CD8-positive, alpha-beta memory T cell (primary cell): Measurements from ENCODE around the gene QRICH1. TPM values are rescaled to one million over a fixed set of nuclear protein-coding genes. Genes with fewer than 3 reads are reported as not detected.

Experiments used
- CTCF ChIA-PET: fragments of 350-600 bp; sonication (Branson Sonifier 250); formaldehyde crosslinking; loops from one replicate; lab custom pipeline; 2021; ENCODE audit warnings: antibody characterized with exemption; lab: Charles Lee
- POLR2A ChIA-PET: fragments of 350-600 bp; sonication (Branson Sonifier 250); formaldehyde crosslinking; loops from one replicate; lab custom pipeline; 2021; ENCODE audit warnings: antibody characterized with exemption; lab: Charles Lee
- DNase-seq, 5 donors: peaks; one replicate each; pipeline versions ENCODE4 v3.0.0 to v3.0.0-alpha.2; 2020 to 2022; ENCODE audit warnings: mixed read lengths in 1 of 5
- H3K27ac ChIP-seq: one replicate; pipeline ENCODE4 v1.7.0; 2013; ENCODE audit warnings: low read depth, mild to moderate bottlenecking, low read length, moderate library complexity
- H3K27me3 ChIP-seq: 2 replicates; pipeline ENCODE4 v1.7.0; 2013; ENCODE audit warnings: low read length, mild to moderate bottlenecking; ENCODE audit not compliant: insufficient read depth, poor library complexity, severe bottlenecking
- H3K36me3 ChIP-seq: 2 replicates; pipeline ENCODE4 v1.7.0; 2013; ENCODE audit warnings: mild to moderate bottlenecking, low read length, moderate library complexity; ENCODE audit not compliant: insufficient read depth
- H3K4me1 ChIP-seq: 2 replicates; pipeline ENCODE4 v1.7.0; 2013; ENCODE audit warnings: mild to moderate bottlenecking, low read length, moderate library complexity; ENCODE audit not compliant: insufficient read depth
- H3K4me3 ChIP-seq: 2 replicates; pipeline ENCODE4 v1.7.0; 2013; ENCODE audit warnings: mild to moderate bottlenecking, low read length
- H3K9me3 ChIP-seq: 2 replicates; pipeline ENCODE4 v1.7.0; 2013; ENCODE audit warnings: mild to moderate bottlenecking, low read length
- H3K27ac Mint-ChIP-seq, 8 donors: one replicate each; pipeline ENCODE4 v1.8.0; 2020 to 2021; ENCODE audit warnings: mixed read lengths in 8 of 8, mild to moderate bottlenecking in 6 of 8, inconsistent platforms in 3 of 8, moderate library complexity in 3 of 8
- H3K27me3 Mint-ChIP-seq, 2 donors: one replicate each; pipeline ENCODE4 v1.8.0; 2020 to 2021; ENCODE audit warnings: mixed read lengths in 2 of 2, mild to moderate bottlenecking in 1 of 2, moderate library complexity in 1 of 2
- H3K36me3 Mint-ChIP-seq, 3 donors: one replicate each; pipeline ENCODE4 v1.8.0; 2020 to 2021; ENCODE audit warnings: mixed read lengths in 3 of 3, inconsistent platforms in 1 of 3, mild to moderate bottlenecking in 1 of 3
- H3K4me1 Mint-ChIP-seq, 3 donors: one replicate each; pipeline ENCODE4 v1.8.0; 2020 to 2021; ENCODE audit warnings: mixed read lengths in 3 of 3, inconsistent platforms in 1 of 3, mild to moderate bottlenecking in 1 of 3
- H3K4me3 Mint-ChIP-seq, 7 donors: one replicate each; pipeline ENCODE4 v1.8.0; 2020 to 2021; ENCODE audit warnings: mixed read lengths in 7 of 7, mild to moderate bottlenecking in 6 of 7, moderate library complexity in 4 of 7, inconsistent platforms in 2 of 7
- H3K9me3 Mint-ChIP-seq, 5 donors: one replicate each; pipeline ENCODE4 v1.8.0; 2020 to 2022; ENCODE audit warnings: mixed read lengths in 5 of 5, mild to moderate bottlenecking in 3 of 5, moderate library complexity in 2 of 5, inconsistent platforms in 1 of 5
- polyA plus RNA-seq: library from polyadenylated mRNA; unstranded; fragments of 300-500 nt; fragmentation: Illumina TruSeq; gene quantifications from one replicate; pipeline ENCODE4 v1.2.3, GENCODE V29; 2021
- total RNA-seq, 2 experiments: library from RNA; stranded (reverse); gene quantifications; one replicate each; pipeline ENCODE4 v1.2.3, GENCODE V29; 2021

The QRICH1 gene
- total and polyA plus RNA-seq, 3 experiments from 2014 or later = 30.5 to 134 (median 122) TPM

DNA sequence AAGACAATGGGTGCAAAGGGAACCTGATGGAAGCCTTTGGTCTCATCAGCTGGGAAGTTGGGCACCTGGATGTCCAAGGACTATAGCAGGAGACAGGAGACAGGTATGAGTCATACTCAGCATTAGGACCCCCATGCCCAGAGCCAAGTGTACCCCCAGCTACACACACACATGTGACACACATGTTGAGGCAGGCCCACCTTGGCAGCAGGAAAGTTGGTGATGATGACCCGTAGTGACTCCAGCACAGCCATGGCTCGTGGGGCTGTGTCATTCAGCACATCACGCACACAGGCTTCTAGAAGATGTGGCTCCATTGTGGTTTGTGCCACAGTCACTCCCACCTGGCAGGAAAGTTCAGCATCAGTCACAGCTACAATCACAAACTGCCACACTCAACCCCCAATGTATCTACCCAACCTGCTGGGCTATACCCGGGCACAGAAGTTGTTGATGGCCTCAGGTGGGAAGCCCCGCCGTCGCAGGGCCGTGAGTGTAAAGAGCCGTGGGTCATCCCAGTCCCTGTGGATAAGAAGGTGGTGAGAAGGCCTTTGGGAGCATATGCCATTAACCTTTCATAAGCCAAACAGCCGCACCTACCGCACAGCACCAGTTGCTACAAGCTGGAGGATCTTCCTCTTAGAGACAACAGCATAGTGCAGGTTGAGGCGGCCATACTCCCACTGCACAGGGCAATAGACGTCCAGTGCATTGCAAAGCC is 5.2 kb upstream of the QRICH1 start:
- Histone ChIP-seq H3K27ac (no peak overlapping the region), H3K36me3 (peaks cover 47% of the 10 kb centered on the region), H3K9me3 (no peaks in the 10 kb centered on the region), H3K27me3 (no peaks in the 10 kb centered on the region), H3K4me1 (peaks cover 17% of the 10 kb centered on the region), H3K4me3 (no peak overlapping the region)
- ChIA-PET POLR2A (interaction anchor here (1.3 kb wide), 1 partner anchor 22 kb away, joined by 3 read pairs; the partner anchor contains the start of gene USP19), CTCF (no interaction called here)
- H3K36me3 Mint-ChIP-seq = peaks cover 6 to 68% (median 10%) of the 10 kb centered on the region in 3 donors
- H3K4me1 Mint-ChIP-seq = peaks cover 15 to 20% (median 20%) of the 10 kb centered on the region in 3 donors
- no peak overlapping the region for H3K4me3 Mint-ChIP-seq
- no peak for DNase-seq
- no peaks in the 10 kb centered on the region for H3K27me3 Mint-ChIP-seq
- H3K27ac Mint-ChIP-seq = peak overlapping the region in 3 of 8 donors; percentile 7 to 54 (median 9)
- H3K9me3 Mint-ChIP-seq = no peaks in the 10 kb centered on the region

DNA sequence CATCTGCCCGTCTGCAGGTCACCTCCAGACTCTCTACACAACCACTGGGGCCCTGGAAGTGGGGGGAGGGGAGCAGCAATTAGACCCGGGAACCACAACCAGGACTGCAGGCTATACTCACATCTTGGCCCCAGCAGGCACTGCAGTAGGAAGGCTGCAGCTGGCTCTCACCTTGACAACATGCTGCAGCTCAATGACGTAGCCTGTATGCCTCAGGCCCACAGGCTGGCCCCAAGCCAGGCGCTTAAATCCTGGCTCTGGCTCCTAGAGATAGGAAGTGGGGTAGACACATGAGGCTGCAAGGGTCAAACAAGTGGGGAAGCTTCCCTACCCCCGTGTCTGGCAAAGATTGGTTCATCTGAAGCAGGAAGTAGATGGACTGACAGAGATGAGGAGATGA is 4.6 kb upstream of the QRICH1 start:
- Mint-ChIP-seq H3K27ac (peak overlapping the region in 1 of 8 donors; percentile 36), H3K9me3 (no peaks in the 10 kb centered on the region)

DNA sequence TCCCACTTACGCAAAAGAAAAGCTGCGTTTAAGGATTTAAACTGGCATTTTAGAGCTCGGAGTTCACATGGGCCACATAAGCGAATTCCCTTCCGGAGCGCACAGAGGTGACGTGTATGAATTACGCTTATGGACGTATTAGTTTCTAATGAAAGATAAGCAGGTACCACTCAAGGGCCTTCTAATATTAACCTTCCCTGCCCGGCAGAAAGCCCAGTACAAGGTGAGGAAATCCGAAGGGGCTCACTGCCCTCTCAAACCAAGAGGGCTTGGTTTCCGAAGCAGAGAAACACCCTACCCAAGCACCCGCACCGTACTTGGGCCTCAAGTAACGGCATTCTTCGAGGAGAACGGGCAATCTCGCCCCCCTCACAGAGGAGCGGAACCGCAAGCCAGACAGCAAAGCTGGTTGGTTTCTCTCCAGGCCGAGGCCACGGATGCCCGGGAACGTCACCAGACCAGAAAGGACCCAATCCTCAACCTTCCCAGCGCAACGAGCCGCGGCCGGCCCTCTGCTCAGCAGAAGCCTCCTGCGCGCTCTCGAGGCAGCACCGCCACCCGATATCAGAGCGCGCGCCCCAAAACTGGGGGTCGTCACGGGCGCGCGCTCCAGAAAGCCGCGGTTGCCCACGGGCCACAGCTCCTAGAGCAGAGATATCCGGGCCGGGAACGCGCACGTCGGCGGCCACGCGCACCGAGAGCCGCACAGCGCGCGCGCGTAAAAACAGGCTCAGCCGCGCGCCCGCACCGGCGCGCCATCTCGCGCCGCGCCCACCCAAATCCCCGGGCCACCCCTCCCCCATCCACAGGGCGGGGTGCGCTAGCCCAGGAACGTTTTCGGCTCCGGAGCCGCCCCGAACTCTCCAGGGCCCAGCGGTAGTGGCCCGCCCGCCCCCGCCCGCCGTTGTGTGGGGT is 676 bp downstream of the QRICH1 start:
- Mint-ChIP-seq H3K27me3 (no peaks in the 10 kb centered on the region), H3K27ac (peak overlapping the region; percentile 93 to 97 (median 95)), H3K4me1 (peaks cover 31 to 46% (median 45%) of the 10 kb centered on the region in 3 donors), H3K36me3 (peaks cover 0 to 48% (median 0%) of the 10 kb centered on the region in 3 donors), H3K4me3 (peak overlapping the region; percentile 90 to 98 (median 93)), H3K9me3 (no peaks in the 10 kb centered on the region)
- CTCF ChIA-PET = interaction anchor here (0.8 to 5.4 kb wide), 19 partner anchors 9 to 247 kb away, joined by 3 to 30 read pairs (median 5); partner anchors contain the start of genes IMPDH2, LAMB2, NDUFAF3 and QARS1
- H3K4me1 ChIP-seq = peaks cover 36% of the 10 kb centered on the region
- peak; percentile 73 to 88 (median 83) for DNase-seq
- H3K36me3 ChIP-seq = peaks cover 6% of the 10 kb centered on the region
- H3K4me3 ChIP-seq = peak overlapping the region; percentile 97
- no peaks in the 10 kb centered on the region for H3K9me3 ChIP-seq
- POLR2A ChIA-PET = interaction anchor here (0.5 to 3.6 kb wide), 28 partner anchors 7 to 1812 kb away, joined by 3 to 45 read pairs (median 4); partner anchors contain the start of genes DAG1, GNAI2, IMPDH2 and IP6K2
- peak overlapping the region; percentile 81 for H3K27ac ChIP-seq
- no peaks in the 10 kb centered on the region for H3K27me3 ChIP-seq

More for the DNA sequence above, 4.6 kb upstream of the QRICH1 start:
- no peak overlapping the region for H3K27ac ChIP-seq
- H3K4me1 ChIP-seq = peaks cover 10% of the 10 kb centered on the region
- Mint-ChIP-seq H3K27me3 (no peaks in the 10 kb centered on the region), H3K4me1 (peaks cover 8 to 14% (median 13%) of the 10 kb centered on the region in 3 donors), H3K4me3 (no peak overlapping the region), H3K36me3 (peaks cover 6 to 67% (median 10%) of the 10 kb centered on the region in 3 donors)
- no peaks in the 10 kb centered on the region for H3K27me3 ChIP-seq
- CTCF ChIA-PET = no interaction called here
- POLR2A ChIA-PET = no interaction called here
- no peaks in the 10 kb centered on the region for H3K9me3 ChIP-seq
- H3K36me3 ChIP-seq = peaks cover 47% of the 10 kb centered on the region
- DNase-seq = no peak
- H3K4me3 ChIP-seq = no peak overlapping the region

DNA sequence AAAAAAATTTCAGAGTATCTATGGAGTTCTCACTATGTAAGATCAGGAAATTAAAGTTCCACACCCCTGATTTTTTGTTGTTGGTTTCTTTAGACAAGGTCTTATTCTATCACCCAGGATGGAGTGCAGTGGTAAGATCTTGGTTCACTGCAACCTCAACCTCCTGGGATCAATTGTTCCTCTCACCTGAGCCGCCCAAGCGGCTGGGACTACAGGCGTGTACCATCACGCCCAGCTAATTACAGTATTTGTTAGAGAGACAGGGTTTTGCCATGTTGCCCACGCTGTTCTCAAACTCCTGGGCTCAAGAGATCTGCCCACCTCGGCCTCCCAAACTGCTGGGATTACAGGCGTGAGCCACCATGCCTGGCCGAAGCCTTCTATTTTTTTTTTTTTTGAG is 12.4 kb downstream of the QRICH1 start:
- H3K9me3 Mint-ChIP-seq = no peaks in the 10 kb centered on the region
- no peak for DNase-seq

DNA sequence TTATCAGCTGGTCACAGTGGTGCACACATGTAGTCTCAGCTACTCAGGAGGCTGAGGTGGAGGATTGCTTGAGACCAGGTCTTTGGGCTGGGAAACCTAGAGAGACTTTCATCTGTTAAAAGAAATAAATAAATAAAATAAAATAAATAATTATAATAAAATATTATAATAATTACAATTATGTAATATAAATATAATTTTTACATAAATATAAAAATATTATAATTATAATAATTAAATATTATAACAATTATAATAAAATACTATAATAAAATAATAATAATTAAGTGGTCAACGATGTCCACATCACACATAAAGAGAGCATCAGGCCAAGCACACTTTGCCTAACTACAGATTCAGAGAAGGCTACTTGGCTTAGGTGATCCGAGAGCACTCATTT is 14.6 kb downstream of the QRICH1 start:
- POLR2A ChIA-PET = no interaction called here
- no peak overlapping the region for H3K4me3 ChIP-seq
- DNase-seq = no peak
- no peak overlapping the region for H3K27ac ChIP-seq
- H3K27me3 Mint-ChIP-seq = no peaks in the 10 kb centered on the region
- no peaks in the 10 kb centered on the region for H3K9me3 Mint-ChIP-seq
- H3K36me3 ChIP-seq = peaks cover 26% of the 10 kb centered on the region
- peaks cover 6% of the 10 kb centered on the region for H3K4me1 ChIP-seq
- peaks cover 12 to 50% (median 18%) of the 10 kb centered on the region in 3 donors for H3K4me1 Mint-ChIP-seq
- CTCF ChIA-PET = no interaction called here
- H3K4me3 Mint-ChIP-seq = no peak overlapping the region
- no peak overlapping the region for H3K27ac Mint-ChIP-seq
- no peaks in the 10 kb centered on the region for H3K27me3 ChIP-seq
- H3K36me3 Mint-ChIP-seq = peaks cover 0 to 41% (median 4%) of the 10 kb centered on the region in 3 donors
- no peaks in the 10 kb centered on the region for H3K9me3 ChIP-seq

More for the DNA sequence above, 12.4 kb downstream of the QRICH1 start:
- no peak overlapping the region for H3K27ac ChIP-seq
- H3K27ac Mint-ChIP-seq = no peak overlapping the region
- no peaks in the 10 kb centered on the region for H3K9me3 ChIP-seq
- H3K36me3 ChIP-seq = peaks cover 12% of the 10 kb centered on the region
- no peak overlapping the region for H3K4me3 ChIP-seq
- POLR2A ChIA-PET = interaction anchor here (0.6 kb wide), 1 partner anchor 37 kb away, joined by 7 read pairs; no protein-coding TSS in a partner anchor
- peaks cover 6% of the 10 kb centered on the region for H3K4me1 ChIP-seq
- peaks cover 0 to 30% (median 2%) of the 10 kb centered on the region in 3 donors for H3K36me3 Mint-ChIP-seq
- H3K4me1 Mint-ChIP-seq = peaks cover 16 to 58% (median 19%) of the 10 kb centered on the region in 3 donors
- no peaks in the 10 kb centered on the region for H3K27me3 ChIP-seq
- H3K4me3 Mint-ChIP-seq = peak overlapping the region in 1 of 7 donors; percentile 13
- CTCF ChIA-PET = interaction anchor here (1.5 kb wide), 1 partner anchor 40 kb away, joined by 3 read pairs; the partner anchor contains the start of gene USP19
- H3K27me3 Mint-ChIP-seq = no peaks in the 10 kb centered on the region

DNA sequence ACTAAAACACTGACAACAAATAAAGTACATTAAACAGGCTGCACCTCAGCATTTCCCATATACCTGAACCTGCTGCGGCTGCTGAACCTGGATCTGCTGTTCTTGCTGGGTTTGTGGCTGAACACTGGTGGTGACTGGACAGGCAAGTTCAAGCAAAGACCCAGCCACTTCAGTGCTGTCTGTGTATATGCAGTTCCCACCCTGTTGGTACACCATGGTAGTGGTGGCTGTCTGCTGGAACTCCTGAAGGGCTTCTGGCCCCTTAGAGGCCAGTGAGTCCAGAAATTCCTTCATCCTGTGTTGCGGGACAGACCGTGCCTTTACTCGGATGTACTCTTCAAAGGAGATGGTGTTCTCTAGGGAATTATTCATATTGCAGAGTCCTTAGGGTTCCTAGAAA is 17.2 kb downstream of the QRICH1 start:
- H3K4me3 ChIP-seq = no peak overlapping the region
- no peaks in the 10 kb centered on the region for H3K4me1 ChIP-seq
- H3K9me3 ChIP-seq = no peaks in the 10 kb centered on the region
- no peaks in the 10 kb centered on the region for H3K9me3 Mint-ChIP-seq
- ChIA-PET CTCF (no interaction called here), POLR2A (no interaction called here)
- H3K27ac ChIP-seq = no peak overlapping the region
- H3K36me3 ChIP-seq = peaks cover 36% of the 10 kb centered on the region
- no peak for DNase-seq
- H3K27me3 ChIP-seq = no peaks in the 10 kb centered on the region
- H3K27ac Mint-ChIP-seq = peak overlapping the region in 1 of 8 donors; percentile 37
- H3K27me3 Mint-ChIP-seq = no peaks in the 10 kb centered on the region
- H3K36me3 Mint-ChIP-seq = peaks cover 0 to 64% (median 6%) of the 10 kb centered on the region in 3 donors
- H3K4me3 Mint-ChIP-seq = peak overlapping the region in 1 of 7 donors; percentile 8
- H3K4me1 Mint-ChIP-seq = peaks cover 12 to 41% (median 18%) of the 10 kb centered on the region in 3 donors

DNA sequence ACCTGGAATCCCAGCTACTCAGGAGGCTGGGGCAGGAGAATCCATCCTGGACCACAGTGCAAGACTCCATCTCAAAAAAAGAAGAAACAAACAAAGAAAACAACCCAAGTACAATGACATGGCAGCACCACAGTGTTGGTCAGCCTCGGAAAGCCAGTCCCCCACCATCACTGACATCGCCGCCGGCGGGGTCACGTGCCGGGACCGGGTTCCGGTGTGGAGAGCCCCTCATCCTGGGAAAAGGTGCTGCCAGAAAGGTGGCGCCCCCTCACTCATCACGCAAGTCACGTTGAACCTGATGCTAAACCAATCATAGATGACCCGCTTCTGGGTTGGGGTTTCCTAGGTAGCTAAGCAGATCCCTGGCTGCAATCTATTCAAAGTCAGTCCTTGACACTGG is 17.8 kb downstream of the QRICH1 start:
- no peak overlapping the region for H3K27ac Mint-ChIP-seq
- Histone ChIP-seq H3K4me3 (no peak overlapping the region), H3K4me1 (no peaks in the 10 kb centered on the region), H3K27me3 (no peaks in the 10 kb centered on the region), H3K36me3 (peaks cover 36% of the 10 kb centered on the region), H3K9me3 (no peaks in the 10 kb centered on the region), H3K27ac (no peak overlapping the region)
- H3K9me3 Mint-ChIP-seq = no peaks in the 10 kb centered on the region
- H3K27me3 Mint-ChIP-seq = no peaks in the 10 kb centered on the region
- peaks cover 0 to 69% (median 6%) of the 10 kb centered on the region in 3 donors for H3K36me3 Mint-ChIP-seq
- H3K4me3 Mint-ChIP-seq = peak overlapping the region in 1 of 7 donors; percentile 32
- POLR2A ChIA-PET = no interaction called here
- CTCF ChIA-PET = no interaction called here
- no peak for DNase-seq
- peaks cover 12 to 36% (median 18%) of the 10 kb centered on the region in 3 donors for H3K4me1 Mint-ChIP-seq
